ENCODE data around the gene RHBDL1.

- TF ChIP-seq, protein P1, sequence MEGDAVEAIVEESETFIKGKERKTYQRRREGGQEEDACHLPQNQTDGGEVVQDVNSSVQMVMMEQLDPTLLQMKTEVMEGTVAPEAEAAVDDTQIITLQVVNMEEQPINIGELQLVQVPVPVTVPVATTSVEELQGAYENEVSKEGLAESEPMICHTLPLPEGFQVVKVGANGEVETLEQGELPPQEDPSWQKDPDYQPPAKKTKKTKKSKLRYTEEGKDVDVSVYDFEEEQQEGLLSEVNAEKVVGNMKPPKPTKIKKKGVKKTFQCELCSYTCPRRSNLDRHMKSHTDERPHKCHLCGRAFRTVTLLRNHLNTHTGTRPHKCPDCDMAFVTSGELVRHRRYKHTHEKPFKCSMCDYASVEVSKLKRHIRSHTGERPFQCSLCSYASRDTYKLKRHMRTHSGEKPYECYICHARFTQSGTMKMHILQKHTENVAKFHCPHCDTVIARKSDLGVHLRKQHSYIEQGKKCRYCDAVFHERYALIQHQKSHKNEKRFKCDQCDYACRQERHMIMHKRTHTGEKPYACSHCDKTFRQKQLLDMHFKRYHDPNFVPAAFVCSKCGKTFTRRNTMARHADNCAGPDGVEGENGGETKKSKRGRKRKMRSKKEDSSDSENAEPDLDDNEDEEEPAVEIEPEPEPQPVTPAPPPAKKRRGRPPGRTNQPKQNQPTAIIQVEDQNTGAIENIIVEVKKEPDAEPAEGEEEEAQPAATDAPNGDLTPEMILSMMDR (IDR thresholded peaks at IDR 0.05; ENCODE audit: low read depth, low read length): peak; percentile 0
- TF ChIP-seq POLR2A (IDR thresholded peaks at IDR 0.05; ENCODE audit: extremely low read depth, insufficient read length): no peak
Observed at GRCh38 chr16:703406-703805, 27.9 kb downstream of the RHBDL1 start.
